Left lung (tissue), 10 donors: ENCODE results near the gene CYP1A1. TPM values are rescaled to one million over a fixed set of nuclear protein-coding genes. Genes with fewer than 3 reads are reported as not detected.
A peak's percentile ranks its signal among the peaks of the same experiment; 100 is the strongest.

ENCODE experiments used
- ATAC-seq: fragments of 200-7000 bp; cut with Tn5 transposase; one replicate; pipeline ENCODE4 v1.9.1; 2020; ENCODE audit warnings: moderate library complexity
- DNase-seq, 4 donors: peaks; one replicate each; pipeline ENCODE4 v3.0.0-alpha.2; 2013 to 2020
- H3K27ac ChIP-seq, 2 donors: fragments of 200-600 bp; sonication (generic) in 1 of 2; one replicate each; pipeline versions ENCODE4 v1.5.0 to v1.8.0; 2020 to 2021
- H3K27me3 ChIP-seq, 2 donors: fragments of 200-600 bp; sonication (generic) in 1 of 2; one replicate each; pipeline versions ENCODE4 v1.5.0 to v1.8.0; 2020 to 2021
- H3K36me3 ChIP-seq, 2 donors: fragments of 200-600 bp; sonication (generic) in 1 of 2; one replicate each; pipeline versions ENCODE4 v1.5.0 to v1.8.0; 2020 to 2021
- H3K4me1 ChIP-seq, 2 donors: fragments of 200-600 bp; one replicate each; pipeline ENCODE4 v1.8.0; 2021
- H3K4me3 ChIP-seq, 2 donors: fragments of 200-600 bp; sonication (generic) in 1 of 2; one replicate each; pipeline versions ENCODE4 v1.5.0 to v1.8.0; 2020 to 2021; ENCODE audit warnings: mild to moderate bottlenecking in 1 of 2
- H3K9me3 ChIP-seq, 2 donors: fragments of 200-600 bp; sonication (generic) in 1 of 2; one replicate each; pipeline versions ENCODE4 v1.5.0 to v1.8.0; 2020 to 2021
- intact Hi-C, 2 donors: fragments of 100-400 bp; cut with DNase I; formaldehyde crosslinking; loops; one replicate each; pipeline versions ENCODE4 v1.11.2 to v1.14.2; 2022
- polyA plus RNA-seq, 6 donors: library from polyadenylated mRNA; unstranded; fragments of 120-200 nt; gene quantifications; one replicate each; pipeline ENCODE4 v1.2.1, GENCODE V29; 2013; ENCODE audit not compliant: insufficient read length in 6 of 6
- total RNA-seq, 2 donors: library from RNA; stranded (reverse); fragmentation: NEBNext Ultra II Directional; extraction: Animal tissue kit (Norgen Biotek cat#: 25700); gene quantifications; one replicate each; pipeline ENCODE4 v1.2.1, GENCODE V29; 2021
- TF ChIP-seq, protein P1 (sequence below), 2 donors: fragments of 200-600 bp; sonication (generic) in 1 of 2; IDR thresholded peaks; one replicate each; pipeline versions ENCODE4 v1.5.0 to v1.8.0; 2021; ENCODE audit warnings: antibody characterized with exemption in 2 of 2
- donor health status: DM: no; HTN: yes; CAD: no.
- donor health status: DM: no; HTN: no; CAD: no.

Gene CYP1A1
- total and polyA plus RNA-seq, 8 donors = 0.31 to 1.4 (median 0.86) TPM; not detected in 2

DNA sequence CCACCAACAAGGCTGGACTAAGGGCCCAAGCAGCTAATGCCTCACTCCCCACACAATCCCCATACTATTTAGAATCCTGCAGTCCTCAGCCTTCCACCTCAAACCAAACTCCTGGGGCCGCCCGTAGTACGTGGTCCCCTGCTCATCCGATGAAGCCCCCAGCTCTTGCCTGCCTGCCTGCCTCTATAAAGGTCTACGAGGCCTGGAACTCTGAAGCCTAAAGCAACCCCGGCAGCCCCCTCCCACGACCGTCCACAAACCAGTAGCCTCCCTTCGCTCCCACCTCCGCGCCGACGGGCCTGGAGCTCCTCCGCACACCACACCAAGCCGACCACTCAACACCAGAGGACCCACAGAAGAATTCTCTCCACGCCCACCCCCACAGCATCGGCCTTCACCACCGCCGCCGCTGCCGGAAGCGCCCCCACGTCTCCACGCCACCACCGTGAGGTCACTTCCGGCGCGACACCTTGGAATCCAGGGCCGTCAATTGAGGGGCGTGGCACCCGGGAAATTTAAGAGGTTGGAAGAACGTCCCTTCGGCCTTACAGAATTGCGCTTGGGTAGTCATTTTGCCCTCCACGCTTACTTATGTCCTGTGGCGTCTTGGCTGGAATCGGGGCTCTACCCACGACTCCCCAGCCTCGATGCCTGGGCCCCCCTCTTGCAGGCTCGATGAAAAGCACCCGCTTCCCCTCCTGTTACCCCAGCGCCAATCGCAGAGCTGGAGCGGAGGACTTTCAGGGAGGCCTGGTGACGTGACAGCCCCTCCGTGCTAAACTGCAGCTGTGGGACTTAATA is 29.5 kb downstream of the CYP1A1 start, which contains the start of gene EDC3:
Gene EDC3 (minus strand): TSS at position 428 of the 801 bp plus-strand sequence. CDS start 20,900 bp downstream, outside the sequence.
- Histone ChIP-seq H3K36me3 (no peaks in the 10 kb centered on the region), H3K27ac (peak within 1 kb of the TSS; percentile 33 to 73), H3K9me3 (no peaks in the 10 kb centered on the region), H3K4me3 (peak within 1 kb of the TSS; percentile 73 to 88), H3K4me1 (peaks cover 11 to 29% of the 10 kb centered on the region in 2 donors), H3K27me3 (no peaks in the 10 kb centered on the region)
- TF ChIP-seq, protein P1, sequence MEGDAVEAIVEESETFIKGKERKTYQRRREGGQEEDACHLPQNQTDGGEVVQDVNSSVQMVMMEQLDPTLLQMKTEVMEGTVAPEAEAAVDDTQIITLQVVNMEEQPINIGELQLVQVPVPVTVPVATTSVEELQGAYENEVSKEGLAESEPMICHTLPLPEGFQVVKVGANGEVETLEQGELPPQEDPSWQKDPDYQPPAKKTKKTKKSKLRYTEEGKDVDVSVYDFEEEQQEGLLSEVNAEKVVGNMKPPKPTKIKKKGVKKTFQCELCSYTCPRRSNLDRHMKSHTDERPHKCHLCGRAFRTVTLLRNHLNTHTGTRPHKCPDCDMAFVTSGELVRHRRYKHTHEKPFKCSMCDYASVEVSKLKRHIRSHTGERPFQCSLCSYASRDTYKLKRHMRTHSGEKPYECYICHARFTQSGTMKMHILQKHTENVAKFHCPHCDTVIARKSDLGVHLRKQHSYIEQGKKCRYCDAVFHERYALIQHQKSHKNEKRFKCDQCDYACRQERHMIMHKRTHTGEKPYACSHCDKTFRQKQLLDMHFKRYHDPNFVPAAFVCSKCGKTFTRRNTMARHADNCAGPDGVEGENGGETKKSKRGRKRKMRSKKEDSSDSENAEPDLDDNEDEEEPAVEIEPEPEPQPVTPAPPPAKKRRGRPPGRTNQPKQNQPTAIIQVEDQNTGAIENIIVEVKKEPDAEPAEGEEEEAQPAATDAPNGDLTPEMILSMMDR (IDR thresholded peaks at IDR 0.05) = no peak
- DNase-seq (peak; percentile 88 to 93 (median 92)), ATAC-seq (peak; percentile 97)
- intact Hi-C loops = no loop called here

DNA sequence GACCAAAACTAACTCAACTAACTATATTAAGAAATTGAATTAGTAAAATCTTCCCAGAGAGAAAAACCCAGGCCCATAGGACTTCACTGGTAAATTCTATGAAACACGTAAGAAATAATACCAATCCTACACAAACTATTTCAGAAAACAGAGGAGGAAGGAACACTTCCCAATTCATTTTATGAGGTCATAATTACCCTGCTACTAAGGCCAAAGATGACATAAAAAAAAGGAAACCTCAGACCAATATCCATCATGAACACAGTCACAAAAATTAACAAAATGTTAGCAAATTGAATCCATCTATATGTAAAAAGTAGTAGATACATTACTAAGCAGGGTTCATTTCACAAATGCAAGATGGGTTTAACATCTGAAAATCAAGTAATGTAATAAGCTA is 33.0 kb downstream of the CYP1A1 start:
- Histone ChIP-seq H3K27me3 (no peaks in the 10 kb centered on the region), H3K9me3 (no peaks in the 10 kb centered on the region), H3K4me1 (peaks cover 11 to 29% of the 10 kb centered on the region in 2 donors), H3K36me3 (no peaks in the 10 kb centered on the region), H3K4me3 (no peak overlapping the region), H3K27ac (no peak overlapping the region)
- TF ChIP-seq, protein P1 (IDR thresholded peaks at IDR 0.05) = no peak
- DNase-seq (no peak), ATAC-seq (no peak)
- intact Hi-C loops = no loop called here

DNA sequence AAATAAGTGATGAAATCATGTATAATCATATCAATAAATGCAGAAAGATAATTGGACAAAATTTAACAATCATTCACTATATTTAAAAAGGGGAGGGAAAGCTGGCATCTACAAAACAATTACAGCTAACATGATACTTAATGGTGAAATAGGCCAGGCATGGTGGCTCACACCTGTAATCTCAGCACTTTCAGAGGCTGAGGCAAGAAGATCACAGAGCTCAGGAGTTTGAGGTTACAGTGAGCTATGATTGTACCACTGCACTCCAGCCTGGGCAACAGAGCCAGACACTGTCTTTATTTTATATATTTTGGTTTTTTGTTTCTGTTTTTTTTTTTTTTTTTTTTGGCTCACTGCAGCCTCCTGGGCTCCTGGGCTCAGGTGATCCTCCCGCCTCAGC is 41.6 kb downstream of the CYP1A1 start:
- TF ChIP-seq, protein P1 (IDR thresholded peaks at IDR 0.05) = no peak
- intact Hi-C loops = no loop called here
- Histone ChIP-seq H3K4me1 (no peaks in the 10 kb centered on the region), H3K36me3 (peaks cover 0 to 24% of the 10 kb centered on the region in 2 donors), H3K27ac (no peak overlapping the region), H3K4me3 (no peak overlapping the region), H3K27me3 (no peaks in the 10 kb centered on the region), H3K9me3 (peaks cover 0 to 8% of the 10 kb centered on the region in 2 donors)
- no peak for ATAC-seq
- DNase-seq = no peak

DNA sequence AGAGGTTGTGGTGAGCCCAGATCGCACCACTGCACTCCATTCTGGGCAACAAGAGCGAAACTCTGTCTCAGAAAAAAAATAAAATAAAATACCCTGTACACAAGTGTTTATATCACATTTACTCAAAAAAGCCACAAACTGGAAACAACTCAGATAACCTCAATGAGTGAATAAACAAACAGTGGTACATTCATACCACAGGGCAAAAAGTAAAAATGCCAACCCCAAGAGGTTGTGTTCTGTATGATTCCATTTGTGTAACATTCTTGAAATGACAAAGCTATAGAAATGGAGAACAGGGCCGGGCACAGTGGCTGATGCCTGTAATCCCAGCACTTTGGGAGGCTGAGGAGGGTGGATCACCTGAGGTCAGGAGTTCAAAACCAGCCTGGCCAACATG is 42.4 kb downstream of the CYP1A1 start:
- TF ChIP-seq, protein P1 (IDR thresholded peaks at IDR 0.05) = no peak

DNA sequence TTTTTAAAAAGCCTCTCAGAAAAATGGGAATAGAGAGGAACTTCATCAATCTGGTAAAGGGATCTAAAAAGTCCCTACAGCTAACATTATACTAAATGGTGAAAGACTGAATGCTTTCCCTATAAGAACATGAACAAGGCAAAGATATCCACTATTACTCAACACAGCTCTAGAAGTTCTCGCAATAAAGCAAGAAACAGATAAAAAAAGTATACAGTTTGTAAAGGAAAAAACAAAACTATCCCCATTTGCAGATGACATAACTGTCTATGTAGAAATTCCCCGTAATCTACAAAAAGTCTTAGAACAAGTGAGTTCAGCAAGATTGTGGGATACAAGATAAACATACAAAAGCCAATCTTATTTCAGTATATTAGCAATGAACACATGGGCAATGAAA is 44.9 kb downstream of the CYP1A1 start:
- DNase-seq (no peak), ATAC-seq (no peak)
- Histone ChIP-seq H3K27ac (no peak overlapping the region), H3K4me1 (no peaks in the 10 kb centered on the region), H3K9me3 (peaks cover 0 to 8% of the 10 kb centered on the region in 2 donors), H3K36me3 (peaks cover 0 to 13% of the 10 kb centered on the region in 2 donors), H3K4me3 (no peak overlapping the region), H3K27me3 (no peaks in the 10 kb centered on the region)
- intact Hi-C loops = no loop called here
- TF ChIP-seq, protein P1 (IDR thresholded peaks at IDR 0.05) = no peak

More for the DNA sequence above, 42.4 kb downstream of the CYP1A1 start:
- no peaks in the 10 kb centered on the region for H3K27me3 ChIP-seq
- intact Hi-C loops = no loop called here
- no peak overlapping the region for H3K4me3 ChIP-seq
- H3K4me1 ChIP-seq = no peaks in the 10 kb centered on the region
- peaks cover 0 to 24% of the 10 kb centered on the region in 2 donors for H3K36me3 ChIP-seq
- H3K9me3 ChIP-seq = peaks cover 0 to 8% of the 10 kb centered on the region in 2 donors
- no peak overlapping the region for H3K27ac ChIP-seq
- ATAC-seq (no peak), DNase-seq (no peak)
